ENCODE results near the gene LRP1-AS. TPM values are rescaled to one million over a fixed set of nuclear protein-coding genes. Genes with fewer than 3 reads are reported as not detected.

LRP1-AS gene
- total RNA-seq, 1 donor from 2014 or later, result not detected

- H3K27ac ChIP-seq (replicated peaks), result no peak overlapping the region
Observed at GRCh38 chr12:57194253-57194652, 46.8 kb upstream of the LRP1-AS start.

GRCh38 chr12:57193706-57194245 is 46.4 kb upstream of the LRP1-AS start:
- intact Hi-C loops (cut with micrococcal nuclease), result no loop called here
- Histone ChIP-seq H3K27ac (replicated peaks) (no peak overlapping the region), H3K36me3 (peaks cover 92% of the 10 kb centered on the region), H3K4me3 (no peak overlapping the region), H3K4me1 (peaks cover 15% of the 10 kb centered on the region), H3K27me3 (ENCODE audit: low read depth) (no peaks in the 10 kb centered on the region), H3K9me3 (replicated peaks) (no peaks in the 10 kb centered on the region)
- TF ChIP-seq CTCF (IDR thresholded peaks at IDR 0.05; ENCODE audit: borderline replicate concordance), result no peak
- no peak for DNase-seq

More at GRCh38 chr12:57194253-57194652, 46.8 kb upstream of the LRP1-AS start:
- no peak for DNase-seq
- TF ChIP-seq CTCF (IDR thresholded peaks at IDR 0.05; ENCODE audit: borderline replicate concordance), result no peak
- Histone ChIP-seq H3K4me3 (no peak overlapping the region), H3K4me1 (peaks cover 15% of the 10 kb centered on the region), H3K36me3 (peaks cover 92% of the 10 kb centered on the region), H3K9me3 (replicated peaks) (no peaks in the 10 kb centered on the region), H3K27me3 (ENCODE audit: low read depth) (no peaks in the 10 kb centered on the region)
- intact Hi-C loops (cut with micrococcal nuclease), result no loop called here

GRCh38 chr12:57192920-57193319 is 45.5 kb upstream of the LRP1-AS start:
- H3K4me1 ChIP-seq, result peaks cover 15% of the 10 kb centered on the region
- no peak for DNase-seq
- intact Hi-C loops (cut with micrococcal nuclease), result no loop called here
- H3K36me3 ChIP-seq, result peaks cover 92% of the 10 kb centered on the region
- no peak for TF ChIP-seq CTCF (IDR thresholded peaks at IDR 0.05; ENCODE audit: borderline replicate concordance)
- no peaks in the 10 kb centered on the region for H3K27me3 ChIP-seq (ENCODE audit: low read depth)
- no peak overlapping the region for H3K4me3 ChIP-seq
- no peak overlapping the region for H3K27ac ChIP-seq (replicated peaks)
- no peaks in the 10 kb centered on the region for H3K9me3 ChIP-seq (replicated peaks)

- no peak for TF ChIP-seq CTCF (IDR thresholded peaks at IDR 0.05; ENCODE audit: borderline replicate concordance)
- Histone ChIP-seq H3K4me1 (peaks cover 15% of the 10 kb centered on the region), H3K27me3 (ENCODE audit: low read depth) (no peaks in the 10 kb centered on the region), H3K4me3 (no peak overlapping the region), H3K9me3 (replicated peaks) (no peaks in the 10 kb centered on the region), H3K27ac (replicated peaks) (no peak overlapping the region), H3K36me3 (peaks cover 91% of the 10 kb centered on the region)
- no peak for DNase-seq
- intact Hi-C loops (cut with micrococcal nuclease), result no loop called here
Observed at GRCh38 chr12:57191410-57191809, 44.0 kb upstream of the LRP1-AS start.

- Histone ChIP-seq H3K4me1 (peaks cover 15% of the 10 kb centered on the region), H3K9me3 (replicated peaks) (no peaks in the 10 kb centered on the region), H3K36me3 (peaks cover 91% of the 10 kb centered on the region), H3K27me3 (ENCODE audit: low read depth) (no peaks in the 10 kb centered on the region), H3K27ac (replicated peaks) (no peak overlapping the region), H3K4me3 (no peak overlapping the region)
- intact Hi-C loops (cut with micrococcal nuclease), result no loop called here
- DNase-seq, result no peak
- no peak for TF ChIP-seq CTCF (IDR thresholded peaks at IDR 0.05; ENCODE audit: borderline replicate concordance)
Observed at GRCh38 chr12:57190821-57191220, 43.4 kb upstream of the LRP1-AS start.
